T-helper 1 cell (primary cell): ENCODE results near the gene USP4.
"Not testable (repeated sequence)": the region's sequence is repeated elsewhere in the genome, so short reads cannot be mapped to it uniquely, and the experiment has no call there.

ENCODE experiments used
- DNase-seq, 5 donors: peaks; one replicate each; pipeline ENCODE4 v3.0.0-alpha.2; 2012 to 2020

The USP4 gene

GRCh38 chr3:49244581-49245205 lies 95.2 kb downstream of the USP4 start:
- DNase-seq = peak in 1 of 5 donors; percentile 5

GRCh38 chr3:49240091-49240490 lies 99.8 kb downstream of the USP4 start:
- not testable (repeated sequence) for DNase-seq

DNA sequence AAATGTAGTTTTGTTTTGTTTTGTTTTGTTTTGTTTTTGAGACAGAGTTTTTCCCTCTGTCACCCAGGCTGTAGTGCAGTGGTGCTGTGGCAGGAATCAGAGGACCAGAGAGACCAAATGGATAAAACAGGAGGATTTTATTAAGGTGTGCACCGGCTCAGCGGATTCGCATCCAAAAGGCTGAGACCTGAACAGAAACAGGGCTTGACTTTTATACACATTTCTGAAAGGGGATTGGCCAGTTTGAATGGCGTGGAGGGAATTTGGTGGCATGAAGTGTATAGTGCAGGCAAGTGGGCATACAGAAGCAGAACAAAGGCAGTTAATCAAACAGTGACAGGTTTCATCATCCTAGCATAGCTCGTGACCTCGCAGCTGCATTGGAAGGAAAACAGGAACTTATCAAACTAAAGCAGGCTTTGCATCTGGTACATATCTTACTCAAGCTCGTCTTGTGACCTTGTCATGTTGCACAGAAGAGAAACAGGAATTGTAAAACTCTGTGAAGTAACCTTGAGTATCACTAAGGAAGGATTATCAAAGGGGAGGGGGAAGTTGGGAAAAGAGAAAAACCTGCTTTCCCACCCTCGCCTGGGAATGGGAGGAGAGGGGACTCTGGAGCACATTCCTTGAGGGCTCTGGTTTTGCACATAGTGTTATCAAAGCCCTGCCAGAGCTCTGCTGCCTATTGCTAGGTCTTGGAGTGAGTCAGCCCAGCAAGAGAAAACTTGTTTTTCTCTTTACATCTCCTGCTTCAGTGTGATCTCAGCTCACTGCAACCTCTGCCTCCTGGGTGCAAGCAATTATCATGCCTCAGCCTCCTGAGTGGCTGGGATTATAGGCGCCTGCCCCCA lies 101.4 kb downstream of the USP4 start:
- peak in 1 of 5 donors; percentile 61 for DNase-seq

GRCh38 chr3:49237344-49237743 lies 102.5 kb downstream of the USP4 start:
- DNase-seq = no peak

- no peak for DNase-seq
Observed at GRCh38 chr3:49236226-49236625, 103.6 kb downstream of the USP4 start.

DNA sequence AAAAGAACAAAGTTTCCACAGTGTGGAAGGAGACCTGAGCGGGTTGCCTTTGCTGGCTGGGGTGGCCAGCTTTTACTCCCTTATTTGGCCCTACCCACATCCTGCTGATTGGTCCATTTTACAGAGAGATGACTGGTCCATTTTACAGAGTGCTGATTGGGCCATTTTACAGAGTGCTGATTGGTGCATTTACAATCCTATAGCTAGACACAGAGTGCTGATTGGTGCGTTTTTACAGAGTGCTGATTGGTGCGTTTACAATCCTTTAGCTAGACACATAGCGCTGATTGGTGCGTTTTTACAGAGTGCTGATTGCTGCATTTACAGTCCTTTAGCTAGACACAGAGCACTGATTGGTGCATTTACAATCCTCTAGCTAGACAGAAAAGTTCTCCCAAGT lies 111.0 kb downstream of the USP4 start:
- not testable (repeated sequence) for DNase-seq
